Measurements from ENCODE around the gene PDCD1.
"Not testable (repeated sequence)": the region's sequence is repeated elsewhere in the genome, so short reads cannot be mapped to it uniquely, and the experiment has no call there.

The PDCD1 gene

GRCh38 chr2:241804326-241805229, 54.1 kb downstream of the PDCD1 start:
- H3K27ac ChIP-seq = peak overlapping the region; percentile 49; the same call in 1 of the 2 replicates
- no peak for TF ChIP-seq CTCF (conservative IDR thresholded peaks at IDR 0.05)

- no peak for TF ChIP-seq CTCF (conservative IDR thresholded peaks at IDR 0.05)
Measured at GRCh38 chr2:241803387-241804325, 55.0 kb downstream of the PDCD1 start.

GRCh38 chr2:241802421-241803318, 56.0 kb downstream of the PDCD1 start:
- TF ChIP-seq CTCF (conservative IDR thresholded peaks at IDR 0.05) = no peak
- no peak overlapping the region for H3K27ac ChIP-seq

More at GRCh38 chr2:241803387-241804325, 55.0 kb downstream of the PDCD1 start:
- peak overlapping the region; percentile 49; the same call in 1 of the 2 replicates for H3K27ac ChIP-seq

GRCh38 chr2:241801611-241802420, 56.9 kb downstream of the PDCD1 start:
- H3K27ac ChIP-seq = no peak overlapping the region

GRCh38 chr2:241800198-241800903, 58.3 kb downstream of the PDCD1 start:
- not testable (repeated sequence) for H3K27ac ChIP-seq

More at GRCh38 chr2:241801611-241802420, 56.9 kb downstream of the PDCD1 start:
- TF ChIP-seq CTCF (conservative IDR thresholded peaks at IDR 0.05) = no peak

Measured in VCaP (cell line).